Esophagus squamous epithelium (tissue), 5 donors: Measurements from ENCODE around the gene MUC4. TPM values are rescaled to one million over a fixed set of nuclear protein-coding genes. Genes with fewer than 3 reads are reported as not detected.
"Not testable (repeated sequence)": the region's sequence is repeated elsewhere in the genome, so short reads cannot be mapped to it uniquely, and the experiment has no call there.

ENCODE experiments used
- DNase-seq: peaks from one replicate; lab custom pipeline; 2025; lab: John Stamatoyannopoulos, UW
- H3K27ac ChIP-seq, 4 donors: fragments of 200-600 bp; sonication (generic); one replicate each; pipeline ENCODE4 v1.5.1; 2016 to 2019; ENCODE audit warnings: mild to moderate bottlenecking in 1 of 4
- H3K27me3 ChIP-seq, 4 donors: fragments of 200-600 bp; sonication (generic); 1 replicate in 3 of 4; 2 replicates in 1 of 4; pipeline versions ENCODE4 v1.5.1 to v1.6.0; 2017 to 2021; ENCODE audit warnings: antibody characterized with exemption in 1 of 4
- H3K36me3 ChIP-seq, 3 donors: fragments of 200-600 bp; sonication (generic); one replicate each; pipeline ENCODE4 v1.5.1; 2016 to 2019
- H3K4me1 ChIP-seq, 3 donors: fragments of 200-600 bp; sonication (generic); one replicate each; pipeline ENCODE4 v1.5.1; 2017 to 2019
- H3K4me3 ChIP-seq, 4 donors: fragments of 200-600 bp; sonication (generic); 1 replicate in 3 of 4; 2 replicates in 1 of 4; pipeline ENCODE4 v1.5.1; 2016 to 2019; ENCODE audit warnings: mild to moderate bottlenecking in 2 of 4, moderate library complexity in 1 of 4
- H3K9me3 ChIP-seq, 3 donors: fragments of 200-600 bp; sonication (generic); one replicate each; pipeline ENCODE4 v1.5.1; 2016 to 2019
- POLR2A ChIP-seq, 4 donors: fragments of 450-650 bp; IDR thresholded peaks; one replicate each; pipeline ENCODE4 v1.6.1; 2017; ENCODE audit warnings: antibody characterized with exemption in 4 of 4, mild to moderate bottlenecking in 4 of 4, moderate library complexity in 3 of 4
- WGBS, 2 donors: methylation state at CpG; one replicate each; pipeline ENCODE4 v1.1.5; 2018; 5-methylcytosine and 5-hydroxymethylcytosine counted together
- intact Hi-C: fragments of 100-400 bp; cut with DNase I; formaldehyde crosslinking; loops from one replicate; pipeline ENCODE4 v1.15.0; 2022
- total RNA-seq, 4 donors: library from RNA; depleted of rRNA; stranded (reverse); fragments of >200 nt; gene quantifications; one replicate each; pipeline ENCODE4 v1.1.0, GENCODE V29; 2016
- TF ChIP-seq, protein P1 (sequence below), 6 experiments: fragments of 450-650 bp in 4 of 6; fragments of 200-600 bp in 2 of 6; sonication (generic) in 2 of 6; IDR thresholded peaks; one replicate each; pipeline ENCODE4 v1.5.1; 2016 to 2019; ENCODE audit warnings: antibody characterized with exemption in 6 of 6, mild to moderate bottlenecking in 4 of 6, moderate library complexity in 4 of 6
- donor health status: DM: yes; HTN: yes; CAD: no.

The MUC4 gene
- total RNA-seq, 4 donors from 2014 or later, result 11.1 to 51.6 (median 32.2) TPM

DNA sequence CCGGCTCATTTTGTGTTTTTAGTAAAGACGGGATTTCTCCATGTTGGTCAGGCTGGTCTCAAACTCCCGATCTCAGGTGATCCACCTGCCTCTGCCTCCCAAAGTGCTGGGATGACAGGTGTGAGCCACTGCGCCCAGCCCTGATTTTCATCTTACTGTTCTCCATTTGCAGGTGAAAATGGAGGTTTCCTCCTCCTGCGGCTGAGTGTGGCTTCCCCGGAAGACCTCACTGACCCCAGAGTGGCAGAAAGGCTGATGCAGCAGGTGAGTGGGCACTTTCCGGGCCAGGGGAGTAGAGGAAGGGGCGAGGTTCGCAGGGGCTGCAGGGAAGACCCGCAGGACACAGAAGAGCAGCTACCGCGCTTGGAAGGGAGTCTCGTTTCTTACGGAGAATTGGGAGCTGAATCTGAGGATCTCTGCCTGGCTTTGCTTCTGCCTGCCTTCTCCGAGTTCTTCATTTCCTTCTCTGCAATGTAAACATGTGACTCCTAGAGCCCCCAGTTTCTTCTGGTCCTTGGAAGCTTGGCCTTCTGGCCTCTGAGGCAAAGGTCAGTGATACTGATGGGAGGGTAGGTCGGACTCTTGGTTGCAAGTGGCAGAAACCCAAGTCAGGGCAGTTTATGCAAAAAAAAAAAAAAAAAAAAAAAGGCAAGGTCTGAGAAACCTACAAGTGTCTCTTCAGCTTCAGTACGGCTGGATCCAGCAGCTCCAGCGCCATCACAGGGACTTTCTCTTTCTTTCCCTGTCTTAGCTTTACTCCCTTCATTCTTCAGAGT is 82.1 kb downstream of the MUC4 start:
- Histone ChIP-seq H3K4me3 (no peak overlapping the region), H3K9me3 (no peaks in the 10 kb centered on the region), H3K27me3 (peaks cover 0 to 4% (median 0%) of the 10 kb centered on the region in 4 donors), H3K36me3 (peaks cover 0 to 33% (median 7%) of the 10 kb centered on the region in 3 donors), H3K4me1 (no peaks in the 10 kb centered on the region), H3K27ac (no peak overlapping the region)
- TF ChIP-seq, protein P1, sequence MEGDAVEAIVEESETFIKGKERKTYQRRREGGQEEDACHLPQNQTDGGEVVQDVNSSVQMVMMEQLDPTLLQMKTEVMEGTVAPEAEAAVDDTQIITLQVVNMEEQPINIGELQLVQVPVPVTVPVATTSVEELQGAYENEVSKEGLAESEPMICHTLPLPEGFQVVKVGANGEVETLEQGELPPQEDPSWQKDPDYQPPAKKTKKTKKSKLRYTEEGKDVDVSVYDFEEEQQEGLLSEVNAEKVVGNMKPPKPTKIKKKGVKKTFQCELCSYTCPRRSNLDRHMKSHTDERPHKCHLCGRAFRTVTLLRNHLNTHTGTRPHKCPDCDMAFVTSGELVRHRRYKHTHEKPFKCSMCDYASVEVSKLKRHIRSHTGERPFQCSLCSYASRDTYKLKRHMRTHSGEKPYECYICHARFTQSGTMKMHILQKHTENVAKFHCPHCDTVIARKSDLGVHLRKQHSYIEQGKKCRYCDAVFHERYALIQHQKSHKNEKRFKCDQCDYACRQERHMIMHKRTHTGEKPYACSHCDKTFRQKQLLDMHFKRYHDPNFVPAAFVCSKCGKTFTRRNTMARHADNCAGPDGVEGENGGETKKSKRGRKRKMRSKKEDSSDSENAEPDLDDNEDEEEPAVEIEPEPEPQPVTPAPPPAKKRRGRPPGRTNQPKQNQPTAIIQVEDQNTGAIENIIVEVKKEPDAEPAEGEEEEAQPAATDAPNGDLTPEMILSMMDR (IDR thresholded peaks at IDR 0.05), result no peak
- no peak for TF ChIP-seq POLR2A (IDR thresholded peaks at IDR 0.05)
- DNase-seq, result no peak
- intact Hi-C loops, result no loop called here
- 79 to 91% methylated on average over 3 to 16 of the region's 18 CpGs for WGBS, 2 donors

- DNase-seq, H3K4me3 ChIP-seq, H3K27ac ChIP-seq, intact Hi-C loops, H3K9me3 ChIP-seq, H3K4me1 ChIP-seq, H3K27me3 ChIP-seq: not testable (repeated sequence)
- WGBS, 2 donors, result 89 to 92% methylated on average over 3 to 4 of the region's 5 CpGs
- peaks cover 0 to 33% (median 7%) of the 10 kb centered on the region in 3 donors for H3K36me3 ChIP-seq
These were observed 82.9 kb downstream of the MUC4 start for GRCh38 chr3:195728789-195729188.

- no peak for DNase-seq
- 15 to 41% methylated on average over 5 to 7 of the region's 7 CpGs for WGBS, 2 donors
- H3K4me1 ChIP-seq, result no peaks in the 10 kb centered on the region
These were observed 84.0 kb downstream of the MUC4 start for GRCh38 chr3:195727606-195728195.

GRCh38 chr3:195725916-195726740 is 85.6 kb downstream of the MUC4 start:
- DNase-seq, intact Hi-C loops, H3K4me3 ChIP-seq, H3K27ac ChIP-seq, H3K4me1 ChIP-seq, H3K9me3 ChIP-seq, H3K27me3 ChIP-seq: not testable (repeated sequence)
- peaks cover 0 to 26% (median 0%) of the 10 kb centered on the region in 3 donors for H3K36me3 ChIP-seq
- 77 to 92% methylated on average over 16 to 24 of the region's 32 CpGs for WGBS, 2 donors

More at GRCh38 chr3:195727606-195728195, 84.0 kb downstream of the MUC4 start:
- intact Hi-C loops, result no loop called here
- peaks cover 0 to 26% (median 3%) of the 10 kb centered on the region in 3 donors for H3K36me3 ChIP-seq
- no peak overlapping the region for H3K27ac ChIP-seq
- H3K9me3 ChIP-seq, result no peaks in the 10 kb centered on the region
- H3K4me3 ChIP-seq, result no peak overlapping the region
- no peak for TF ChIP-seq POLR2A (IDR thresholded peaks at IDR 0.05)
- TF ChIP-seq, protein P1 (IDR thresholded peaks at IDR 0.05), result no peak
- peaks cover 0 to 4% (median 0%) of the 10 kb centered on the region in 4 donors for H3K27me3 ChIP-seq

DNA sequence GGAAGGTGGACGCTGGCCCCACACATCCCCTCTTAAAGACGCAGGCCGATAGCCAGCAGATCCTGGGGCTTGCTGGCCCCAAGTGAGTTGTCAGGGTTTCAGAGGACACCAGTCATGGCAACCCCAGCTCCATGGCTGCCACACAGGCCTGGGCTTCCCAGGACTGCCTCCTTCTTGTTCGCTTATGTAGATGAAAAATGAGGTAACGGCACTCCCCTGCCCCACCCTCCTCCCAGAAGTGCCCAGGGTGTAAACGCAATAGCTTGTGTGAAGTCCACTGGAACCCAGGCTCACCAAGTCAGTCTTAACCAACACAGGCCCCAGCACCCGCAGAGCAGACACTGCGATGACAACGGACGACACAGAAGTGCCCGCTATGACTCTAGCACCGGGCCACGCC is 87.4 kb downstream of the MUC4 start:
- H3K9me3 ChIP-seq, H3K4me3 ChIP-seq, H3K27ac ChIP-seq, H3K27me3 ChIP-seq, intact Hi-C loops, DNase-seq: not testable (repeated sequence)
- Histone ChIP-seq H3K36me3 (peaks cover 0 to 14% (median 0%) of the 10 kb centered on the region in 3 donors), H3K4me1 (peaks cover 0 to 23% (median 4%) of the 10 kb centered on the region in 3 donors)
- no CpG with 5 or more reads among the region's 13 CpGs for WGBS, 2 donors

GRCh38 chr3:195722996-195723345 is 88.8 kb downstream of the MUC4 start:
- DNase-seq, result not testable (repeated sequence)

DNA sequence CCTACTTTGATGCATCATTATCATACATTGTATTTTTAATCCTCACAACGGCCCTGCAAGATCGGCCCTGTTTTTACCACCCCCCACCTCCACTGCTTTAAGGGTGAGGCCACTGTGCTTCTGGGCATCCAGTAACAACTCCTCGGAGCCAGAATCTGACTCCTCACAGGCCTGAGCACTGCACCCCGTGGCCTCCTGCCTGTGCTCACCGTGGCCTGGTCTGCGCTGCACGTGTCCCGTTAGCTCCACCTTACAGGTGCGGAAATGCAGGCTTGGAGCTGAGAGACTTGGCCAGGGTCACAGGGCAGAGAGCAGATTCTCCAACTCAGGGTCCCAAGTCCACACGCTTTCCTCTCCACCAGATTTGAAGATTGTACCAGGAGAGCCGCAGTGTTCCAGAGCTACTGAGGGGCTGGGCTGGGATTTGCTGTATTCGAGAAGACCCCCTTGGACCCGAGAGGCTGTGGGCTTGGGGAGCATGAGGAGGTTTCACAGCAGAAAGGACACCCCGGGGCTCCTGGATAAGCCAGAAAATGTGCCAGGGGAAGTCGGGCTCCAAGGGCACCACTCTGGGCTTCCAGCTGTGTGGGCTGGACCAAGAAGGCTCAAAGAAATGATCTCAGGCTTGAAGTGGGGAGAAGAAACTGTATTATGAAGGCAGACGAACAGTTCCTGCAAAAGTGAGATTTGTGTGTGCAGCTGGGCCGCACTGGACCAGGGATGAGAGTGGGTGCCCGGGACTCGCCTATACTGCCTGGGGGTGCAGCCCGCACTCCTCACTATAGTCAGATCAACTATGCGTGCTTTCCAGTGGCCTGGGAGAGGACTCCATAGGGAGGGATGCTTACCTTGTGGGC is 89.4 kb downstream of the MUC4 start:
- peaks cover 0 to 40% (median 4%) of the 10 kb centered on the region in 3 donors for H3K4me1 ChIP-seq
- H3K9me3 ChIP-seq, H3K27me3 ChIP-seq, intact Hi-C loops, H3K4me3 ChIP-seq, DNase-seq, H3K36me3 ChIP-seq: not testable (repeated sequence)
- H3K27ac ChIP-seq, result peak overlapping the region in 2 of 4 donors; percentile 61 to 78
- 72 to 83% methylated on average over 8 of the region's 21 CpGs for WGBS, 2 donors

More at GRCh38 chr3:195722996-195723345, 88.8 kb downstream of the MUC4 start:
- intact Hi-C loops, H3K36me3 ChIP-seq, H3K27ac ChIP-seq, H3K27me3 ChIP-seq, H3K4me3 ChIP-seq, H3K9me3 ChIP-seq: not testable (repeated sequence)
- WGBS, 2 donors, result 97% methylated on average over 4 of the region's 9 CpGs; no CpG with 5 or more reads in 1 of the 2 donors
- H3K4me1 ChIP-seq, result peaks cover 0 to 37% (median 4%) of the 10 kb centered on the region in 3 donors

DNA sequence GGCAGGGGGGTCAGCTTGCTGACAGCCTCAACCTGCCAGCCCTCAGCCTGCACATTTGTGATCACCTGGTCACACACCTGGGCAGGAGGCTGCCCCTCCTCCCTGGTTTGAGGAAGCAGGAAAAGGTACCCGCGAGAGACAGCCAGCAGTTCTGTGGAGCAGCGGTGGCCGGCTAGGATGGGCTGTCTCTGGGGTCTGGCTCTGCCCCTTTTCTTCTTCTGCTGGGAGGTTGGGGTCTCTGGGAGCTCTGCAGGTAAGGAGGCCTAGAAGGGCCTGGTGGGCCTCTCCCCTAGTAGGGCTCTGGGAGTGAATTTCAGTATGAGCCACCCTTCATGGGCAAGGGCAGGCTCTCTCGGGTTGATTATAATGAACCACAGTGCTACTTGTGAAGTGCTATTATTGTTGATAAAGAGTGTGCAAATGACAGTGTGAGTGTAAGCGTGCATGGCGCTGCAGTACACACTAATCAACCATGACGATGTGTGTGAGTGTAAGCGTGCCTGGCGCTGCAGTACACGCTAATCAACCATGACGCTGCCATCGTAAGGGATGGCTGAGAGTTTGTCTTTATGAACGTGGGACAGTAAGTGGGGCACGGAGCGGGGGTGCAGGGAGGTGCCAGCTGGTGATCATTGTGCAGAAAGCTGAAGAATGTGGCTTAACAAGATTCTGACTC is 90.8 kb downstream of the MUC4 start, which contains the start of gene MUC20:
Gene MUC20, plus strand, starts transcription at position 148 of the 676 bp plus-strand sequence. Its CDS starts 30 bp downstream, at position 178.
- Histone ChIP-seq H3K27ac (peak within 1 kb of the TSS; percentile 44 to 85 (median 71)), H3K4me1 (peaks cover 9 to 54% (median 10%) of the 10 kb centered on the region in 3 donors), H3K4me3 (peak within 1 kb of the TSS in 3 of 4 donors; percentile 8 to 20 (median 20))
- H3K27me3 ChIP-seq, H3K36me3 ChIP-seq, intact Hi-C loops, DNase-seq, H3K9me3 ChIP-seq: not testable (repeated sequence)
- WGBS, 2 donors, result 64 to 68% methylated on average over 4 to 6 of the region's 16 CpGs
